NCI-H2107 treated with DMSO at 0.1 percent for 48 hours (cell line): ENCODE data around the gene PBX2.
"Not testable (repeated sequence)": the region's sequence is repeated elsewhere in the genome, so short reads cannot be mapped to it uniquely, and the experiment has no call there.

ENCODE experiments used
- DNase-seq: peaks from one replicate; lab custom pipeline; 2025; ENCODE audit not compliant: unreplicated experiment; lab: John Stamatoyannopoulos, UW

PBX2 gene

GRCh38 chr6:32151863-32152768 is 37.9 kb downstream of the PBX2 start, which contains the start of gene PRRT1:
Gene PRRT1, minus strand, starts transcription at chr6:32151939. Its CDS starts 112 bp downstream, at chr6:32151827.
- no peak for DNase-seq

GRCh38 chr6:32151181-32151862 is 38.7 kb downstream of the PBX2 start:
- no peak for DNase-seq

GRCh38 chr6:32149932-32150870 is 39.8 kb downstream of the PBX2 start:
- no peak for DNase-seq

- no peak for DNase-seq
Observed at GRCh38 chr6:32149092-32149755, 40.8 kb downstream of the PBX2 start.

GRCh38 chr6:32148289-32149091 is 41.5 kb downstream of the PBX2 start:
- no peak for DNase-seq

- DNase-seq: no peak
Observed at GRCh38 chr6:32147401-32148132, 42.4 kb downstream of the PBX2 start.

GRCh38 chr6:32146687-32147086 is 43.3 kb downstream of the PBX2 start:
- DNase-seq: no peak

- DNase-seq: no peak
Observed at GRCh38 chr6:32146287-32146686, 43.7 kb downstream of the PBX2 start.

- DNase-seq: not testable (repeated sequence)
Observed at GRCh38 chr6:32144238-32144637, 45.8 kb downstream of the PBX2 start.

- no peak for DNase-seq
Observed at GRCh38 chr6:32140420-32141046, 49.5 kb downstream of the PBX2 start.

- no peak for DNase-seq
Observed at GRCh38 chr6:32139590-32139989, 50.4 kb downstream of the PBX2 start.

- no peak for DNase-seq
Observed at GRCh38 chr6:32137454-32137853, 52.5 kb downstream of the PBX2 start.
